Measurements from ENCODE around the gene FKBP9.
"Not testable (repeated sequence)": the region's sequence is repeated elsewhere in the genome, so short reads cannot be mapped to it uniquely, and the experiment has no call there.

FKBP9 gene

GRCh38 chr7:32958046-32959025 lies 1.1 kb downstream of the FKBP9 start:
- DNase-seq, result no peak

- not testable (repeated sequence) for DNase-seq
These were observed 6.7 kb downstream of the FKBP9 start for GRCh38 chr7:32963880-32964301.

- not testable (repeated sequence) for DNase-seq
These were observed 7.4 kb downstream of the FKBP9 start for GRCh38 chr7:32964461-32965159.

- DNase-seq, result not testable (repeated sequence)
These were observed 9.4 kb downstream of the FKBP9 start for GRCh38 chr7:32966489-32967267.

GRCh38 chr7:32967268-32967582 lies 10.0 kb downstream of the FKBP9 start:
- DNase-seq, result not testable (repeated sequence)

GRCh38 chr7:32971967-32972366 lies 14.7 kb downstream of the FKBP9 start:
- not testable (repeated sequence) for DNase-seq

- not testable (repeated sequence) for DNase-seq
These were observed 19.9 kb downstream of the FKBP9 start for GRCh38 chr7:32977159-32977558.

GRCh38 chr7:32979246-32979645 lies 22.0 kb downstream of the FKBP9 start:
- not testable (repeated sequence) for DNase-seq

GRCh38 chr7:32979902-32980301 lies 22.7 kb downstream of the FKBP9 start:
- DNase-seq, result not testable (repeated sequence)

- DNase-seq, result not testable (repeated sequence)
These were observed 30.9 kb downstream of the FKBP9 start for GRCh38 chr7:32988148-32988547.

GRCh38 chr7:32991068-32991585 lies 33.9 kb downstream of the FKBP9 start:
- not testable (repeated sequence) for DNase-seq

- DNase-seq, result not testable (repeated sequence)
These were observed 34.9 kb downstream of the FKBP9 start for GRCh38 chr7:32991975-32992700.

GRCh38 chr7:32992750-32993149 lies 35.5 kb downstream of the FKBP9 start:
- DNase-seq, result not testable (repeated sequence)

GRCh38 chr7:32997956-32998355 lies 40.7 kb downstream of the FKBP9 start:
- DNase-seq, result not testable (repeated sequence)

GRCh38 chr7:32998361-32999171 lies 41.3 kb downstream of the FKBP9 start:
- not testable (repeated sequence) for DNase-seq

GRCh38 chr7:32999380-32999779 lies 42.1 kb downstream of the FKBP9 start:
- DNase-seq, result not testable (repeated sequence)

- DNase-seq, result not testable (repeated sequence)
These were observed 45.9 kb downstream of the FKBP9 start for GRCh38 chr7:33003111-33003510.

- DNase-seq, result not testable (repeated sequence)
These were observed 46.9 kb downstream of the FKBP9 start for GRCh38 chr7:33004104-33004616.

GRCh38 chr7:33005193-33005592 lies 48.0 kb downstream of the FKBP9 start:
- not testable (repeated sequence) for DNase-seq

GRCh38 chr7:33005690-33006089 lies 48.5 kb downstream of the FKBP9 start:
- not testable (repeated sequence) for DNase-seq

- no peak for DNase-seq
These were observed 52.5 kb downstream of the FKBP9 start for GRCh38 chr7:33009734-33010133.
